ENCODE measurements around the gene NINJ1.
A peak's percentile ranks its signal among the peaks of the same experiment; 100 is the strongest.

Gene NINJ1

GRCh38 chr9:93087971-93088655, 45.9 kb downstream of the NINJ1 start:
- no peak for DNase-seq (ENCODE audit: low read depth)

GRCh38 chr9:93086447-93087224, 47.4 kb downstream of the NINJ1 start:
- no peak for DNase-seq (ENCODE audit: low read depth)

- DNase-seq (ENCODE audit: low read depth): no peak
Measured at GRCh38 chr9:93085676-93086075, 48.4 kb downstream of the NINJ1 start.

GRCh38 chr9:93084471-93084881, 49.6 kb downstream of the NINJ1 start:
- no peak for DNase-seq (ENCODE audit: low read depth)

- DNase-seq (ENCODE audit: low read depth): no peak
Measured at GRCh38 chr9:93083592-93084470, 50.2 kb downstream of the NINJ1 start.

- DNase-seq (ENCODE audit: low read depth): no peak
Measured at GRCh38 chr9:93082841-93083411, 51.1 kb downstream of the NINJ1 start.

GRCh38 chr9:93081931-93082330, 52.1 kb downstream of the NINJ1 start:
- peak; percentile 80 for DNase-seq (ENCODE audit: low read depth)

- DNase-seq (ENCODE audit: low read depth): no peak
Measured at GRCh38 chr9:93081081-93081529, 52.9 kb downstream of the NINJ1 start.

GRCh38 chr9:93080406-93080805, 53.6 kb downstream of the NINJ1 start:
- no peak for DNase-seq (ENCODE audit: low read depth)

GRCh38 chr9:93079371-93079770, 54.7 kb downstream of the NINJ1 start:
- DNase-seq (ENCODE audit: low read depth): no peak

- no peak for DNase-seq (ENCODE audit: low read depth)
Measured at GRCh38 chr9:93077811-93078210, 56.2 kb downstream of the NINJ1 start.

GRCh38 chr9:93077367-93077766, 56.7 kb downstream of the NINJ1 start:
- no peak for DNase-seq (ENCODE audit: low read depth)

- no peak for DNase-seq (ENCODE audit: low read depth)
Measured at GRCh38 chr9:93076792-93077128, 57.3 kb downstream of the NINJ1 start.

GRCh38 chr9:93076101-93076791, 57.8 kb downstream of the NINJ1 start:
- no peak for DNase-seq (ENCODE audit: low read depth)

GRCh38 chr9:93072383-93072795, 61.7 kb downstream of the NINJ1 start:
- peak; percentile 62 for DNase-seq (ENCODE audit: low read depth)
